T-helper 2 cell (primary cell): ENCODE results near the gene SLC24A3.

Source experiments
- DNase-seq, 5 experiments: peaks; one replicate each; pipeline versions ENCODE4 v3.0.0 to v3.0.0-alpha.2; 2012 to 2022

Gene SLC24A3

DNA sequence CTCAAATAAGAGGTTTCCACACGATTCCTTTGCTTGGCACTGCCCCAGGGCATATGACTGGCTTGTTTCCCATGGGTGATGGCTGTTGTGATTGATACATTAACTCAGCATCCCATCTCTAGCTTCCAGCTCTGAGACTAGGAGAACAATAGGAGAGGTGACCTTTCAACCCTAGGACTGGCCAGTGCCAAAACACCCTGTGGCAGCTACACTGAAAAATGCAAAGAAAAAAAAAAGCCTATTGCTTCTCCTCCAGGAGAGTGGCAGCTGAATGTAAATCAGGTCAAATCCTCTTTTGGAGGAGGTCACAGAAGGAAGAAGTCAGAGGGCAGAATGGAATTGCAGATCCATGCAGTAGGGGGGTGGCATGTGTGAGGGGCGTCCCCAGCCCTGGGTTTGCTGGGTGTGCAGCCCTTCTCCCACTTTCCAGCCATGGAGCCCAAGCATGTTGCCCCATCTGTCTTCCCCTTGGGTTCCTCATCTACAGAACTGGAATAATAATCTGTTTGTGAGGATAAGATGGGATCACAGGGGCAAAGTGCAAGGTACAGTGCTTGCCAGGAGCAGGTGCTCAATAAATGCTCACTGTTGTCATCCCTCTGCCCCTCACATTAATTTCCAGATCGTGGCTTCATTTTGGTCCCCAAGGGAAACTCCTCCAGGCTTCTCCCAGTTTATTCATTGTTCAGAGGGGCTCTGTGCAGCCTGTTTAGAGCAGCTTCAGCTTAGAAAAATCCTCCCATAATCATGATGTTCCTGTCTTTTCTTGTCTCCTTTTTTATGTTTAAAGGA lies 300.6 kb downstream of the SLC24A3 start:
- DNase-seq: no peak

DNA sequence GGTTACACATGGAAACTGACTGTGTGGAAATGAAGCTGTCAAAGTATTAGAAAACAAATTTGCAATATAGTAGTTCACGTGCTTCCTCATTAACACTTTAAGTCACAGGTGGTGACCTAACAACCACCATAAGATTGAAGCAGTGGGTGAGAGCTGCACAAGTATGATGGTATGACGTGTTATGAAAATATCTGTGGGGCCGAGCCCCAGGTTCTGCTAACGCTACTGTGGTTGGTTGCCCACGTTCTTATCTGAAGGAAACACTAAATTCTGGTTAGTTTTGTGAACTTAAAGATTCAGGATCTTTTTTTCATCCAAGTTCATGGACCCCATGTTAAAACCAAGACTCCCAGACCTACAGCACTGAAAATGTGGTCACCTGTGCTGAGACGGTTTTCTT lies 302.6 kb downstream of the SLC24A3 start:
- no peak for DNase-seq

DNA sequence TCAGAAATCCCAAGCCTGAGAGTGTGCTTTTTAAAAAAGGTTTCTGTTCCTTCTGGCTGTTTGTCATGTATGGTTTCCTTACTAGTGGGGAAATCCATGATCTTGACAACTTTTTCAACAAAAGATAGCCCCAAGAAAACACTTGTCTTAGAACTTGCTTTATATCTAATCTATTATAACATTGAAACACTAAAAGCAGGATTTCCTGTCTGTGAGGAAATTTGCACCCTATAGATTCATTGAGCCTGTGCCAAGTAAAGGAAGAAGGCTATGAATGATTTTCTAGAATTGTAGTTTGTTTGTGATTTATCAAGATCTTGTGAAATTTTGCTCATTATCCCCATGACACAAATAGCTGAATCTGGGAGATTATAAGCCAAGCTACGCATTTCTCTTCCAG lies 307.0 kb downstream of the SLC24A3 start:
- DNase-seq: no peak

DNA sequence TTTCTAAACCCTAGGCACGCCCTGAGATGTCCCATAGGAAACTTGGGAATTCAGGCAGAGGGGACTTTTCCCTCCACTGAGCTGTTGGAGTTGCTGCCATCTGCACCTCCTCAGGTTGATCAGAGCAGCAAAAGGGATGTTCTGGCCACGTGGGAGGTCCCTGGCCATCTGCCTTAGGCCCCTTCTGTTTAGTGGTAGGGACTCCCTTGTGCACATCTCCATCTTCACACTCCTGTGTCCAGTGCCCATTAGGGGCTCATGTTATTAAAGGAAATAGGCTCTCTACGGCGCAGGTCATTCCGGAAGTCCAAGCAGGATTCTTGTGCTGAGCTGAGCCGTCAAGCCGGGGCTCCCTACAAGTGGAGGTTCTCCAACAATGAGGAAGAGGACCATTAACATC lies 307.8 kb downstream of the SLC24A3 start:
- DNase-seq: no peak

DNA sequence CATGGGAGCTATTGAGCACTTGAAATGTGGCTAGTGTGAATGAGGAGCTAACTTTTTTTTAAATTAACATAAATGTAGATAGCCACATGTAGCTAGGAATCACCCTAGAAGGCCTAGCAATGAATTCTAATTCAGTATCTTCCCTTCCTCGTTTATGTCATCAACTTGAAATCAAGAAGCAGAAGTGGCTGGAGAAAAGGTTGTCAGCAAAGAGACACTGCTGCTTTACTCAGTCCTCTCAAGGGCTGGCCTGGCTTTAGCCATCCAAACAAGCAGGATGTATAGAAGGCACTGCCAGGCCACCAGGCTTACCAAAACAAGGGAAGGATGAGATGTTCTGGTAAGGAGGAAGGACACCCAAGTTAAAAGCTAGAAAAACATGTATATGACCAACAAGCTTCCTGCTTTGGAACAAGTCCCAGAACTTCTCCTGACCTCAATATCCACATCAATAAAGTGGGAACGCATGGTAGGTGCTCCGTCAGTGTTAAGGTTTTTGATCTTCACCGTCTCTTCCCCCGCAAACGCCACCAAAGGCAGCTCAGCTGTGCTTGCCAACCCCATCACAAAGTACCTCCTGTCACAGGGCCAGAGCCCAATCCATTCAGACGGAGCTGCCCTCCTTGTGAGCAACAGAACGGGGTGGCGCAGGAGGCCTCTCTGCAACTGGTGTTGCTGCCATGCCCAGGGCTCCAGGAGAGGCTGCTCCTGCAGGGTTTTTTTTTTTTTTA lies 309.8 kb downstream of the SLC24A3 start:
- no peak for DNase-seq

DNA sequence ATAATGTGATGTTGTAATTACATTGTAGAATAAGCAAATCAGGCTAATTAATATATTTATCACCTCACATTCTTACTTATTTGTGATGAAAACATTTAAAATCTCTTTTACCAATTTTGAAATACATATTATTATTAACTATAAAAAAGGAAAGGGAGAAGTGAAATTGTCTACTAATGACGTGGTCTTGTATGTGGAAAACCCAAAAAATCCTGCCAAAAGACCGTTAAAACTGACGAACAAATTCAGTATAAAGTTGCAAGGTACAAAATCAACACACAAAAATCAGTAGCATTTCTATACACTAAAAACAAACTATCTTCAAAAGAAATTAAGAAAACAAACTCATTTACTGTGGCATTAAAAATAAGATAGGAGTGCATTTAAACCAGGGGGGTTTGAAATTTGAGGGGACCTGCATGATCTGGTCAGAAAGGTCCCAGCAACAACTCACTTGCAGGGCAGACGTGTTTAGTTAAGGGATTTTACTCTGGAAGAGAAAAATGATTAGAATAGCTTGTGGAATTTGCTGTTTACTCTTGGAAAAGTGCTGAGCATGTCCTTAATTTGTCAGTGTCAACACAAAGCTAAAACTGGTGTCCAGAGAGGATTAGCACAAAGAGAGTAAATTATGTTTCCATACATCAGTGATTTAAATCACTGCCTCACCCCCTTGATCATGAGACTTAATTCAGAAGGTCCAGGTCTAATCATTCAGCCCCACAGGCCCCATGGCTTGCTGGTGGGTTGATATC lies 310.6 kb downstream of the SLC24A3 start:
- no peak for DNase-seq

DNA sequence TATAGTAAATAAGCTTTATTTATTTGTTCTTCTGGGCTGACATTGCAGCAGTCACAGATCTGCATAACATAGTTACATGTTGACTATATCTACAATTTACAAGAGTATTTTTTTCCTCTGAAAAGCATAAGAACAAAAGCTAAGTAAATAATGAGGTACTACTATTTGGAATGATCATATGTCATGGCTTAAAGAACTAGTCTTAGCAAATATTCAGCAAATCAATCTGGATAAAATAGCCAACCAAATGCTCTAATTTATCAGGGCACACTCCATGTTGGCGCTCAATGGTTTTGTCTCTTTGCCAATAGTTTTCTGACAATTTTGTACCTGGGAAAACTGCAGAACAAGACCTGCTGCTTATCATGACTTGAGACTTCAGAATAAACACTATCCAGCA lies 312.2 kb downstream of the SLC24A3 start:
- DNase-seq: no peak

DNA sequence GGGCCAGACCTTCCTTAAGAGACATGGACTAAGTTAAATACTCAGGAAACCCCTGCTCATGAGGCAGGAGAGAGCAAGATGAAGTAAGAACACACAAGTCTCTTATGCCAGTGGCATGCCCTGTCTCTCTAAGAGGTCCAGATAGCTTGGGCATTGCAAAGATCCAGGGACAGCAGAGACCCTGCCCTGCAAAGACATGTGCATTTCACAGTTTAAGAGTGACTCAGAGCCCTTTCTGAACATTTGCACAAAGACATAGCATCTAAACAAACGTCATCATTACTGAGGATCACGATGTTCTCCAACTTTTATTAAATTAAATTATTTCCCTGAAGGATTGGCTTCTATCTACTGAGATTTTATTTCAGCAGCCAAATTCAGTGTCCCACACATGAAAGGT lies 315.1 kb downstream of the SLC24A3 start:
- DNase-seq: no peak

DNA sequence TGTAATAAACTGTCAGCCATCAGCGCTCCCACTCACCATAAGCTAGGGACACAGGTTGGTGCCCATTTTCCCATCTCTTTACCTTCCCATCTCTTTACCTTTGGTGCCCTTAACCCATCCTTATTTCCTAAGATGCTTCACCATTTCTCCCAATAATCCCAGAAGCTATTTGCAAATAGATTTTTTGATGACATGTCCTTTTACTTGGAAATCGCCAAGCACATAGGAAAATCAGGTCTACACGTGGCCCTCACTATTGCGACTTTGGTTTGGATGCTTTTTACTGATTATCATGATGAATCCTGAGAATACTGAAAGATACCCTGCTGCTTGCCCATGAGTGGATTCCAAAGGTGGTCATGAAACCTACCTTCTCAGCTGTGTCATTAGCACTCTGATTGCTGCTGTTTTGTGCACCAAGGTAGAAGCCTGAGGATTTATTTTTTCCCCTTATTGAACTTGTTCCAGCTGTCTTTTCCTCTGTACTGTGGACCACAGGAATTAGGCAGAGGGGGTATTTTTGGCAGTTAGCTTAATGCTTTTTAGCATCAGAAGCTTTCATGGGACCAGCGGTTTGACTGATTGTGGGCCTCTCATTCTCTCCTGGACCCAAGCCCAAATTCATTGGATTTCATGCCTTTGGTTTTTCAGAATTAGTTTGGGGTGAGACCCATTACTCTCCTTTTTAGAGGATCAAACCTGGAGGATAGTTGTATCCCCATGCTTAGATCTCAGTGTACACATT lies 316.0 kb downstream of the SLC24A3 start:
- DNase-seq: no peak

DNA sequence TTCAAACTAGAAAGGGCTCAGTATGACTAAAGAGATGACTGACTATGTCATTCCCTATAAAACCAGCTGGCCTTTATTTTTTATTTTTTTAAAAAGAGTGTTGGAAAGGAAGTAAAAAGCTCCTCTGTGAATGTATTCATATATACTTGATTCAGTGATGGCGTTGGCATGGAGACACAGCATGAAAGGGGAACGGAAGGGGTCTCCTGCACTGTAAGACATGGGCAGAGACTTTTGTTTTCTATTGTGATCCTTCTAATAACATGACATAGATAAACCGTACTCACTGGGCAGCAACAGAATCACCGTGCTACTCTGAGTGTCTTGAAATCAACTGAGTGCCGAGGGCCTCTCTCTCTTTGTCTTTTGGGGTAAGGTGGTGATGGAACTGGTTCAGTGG lies 317.6 kb downstream of the SLC24A3 start:
- DNase-seq: no peak

DNA sequence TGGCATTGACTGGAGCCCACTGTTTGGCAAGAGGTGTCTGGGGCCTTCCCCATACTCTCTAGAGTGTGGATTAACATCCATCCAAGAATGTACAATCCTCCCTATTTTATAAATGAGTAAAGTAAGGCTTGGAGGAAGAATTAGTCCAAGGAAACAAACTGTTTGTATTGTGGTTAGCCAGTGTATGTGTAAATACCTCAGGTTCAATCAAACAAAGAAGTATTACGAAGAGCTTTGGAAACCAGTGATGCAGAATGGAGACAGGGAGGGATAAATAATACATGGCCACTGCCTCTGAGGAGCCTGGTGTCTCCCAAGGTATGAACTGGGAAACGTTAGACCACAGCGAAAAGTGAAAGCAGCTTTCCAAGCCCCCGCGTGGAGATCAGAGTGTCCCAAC lies 319.0 kb downstream of the SLC24A3 start:
- DNase-seq: no peak

DNA sequence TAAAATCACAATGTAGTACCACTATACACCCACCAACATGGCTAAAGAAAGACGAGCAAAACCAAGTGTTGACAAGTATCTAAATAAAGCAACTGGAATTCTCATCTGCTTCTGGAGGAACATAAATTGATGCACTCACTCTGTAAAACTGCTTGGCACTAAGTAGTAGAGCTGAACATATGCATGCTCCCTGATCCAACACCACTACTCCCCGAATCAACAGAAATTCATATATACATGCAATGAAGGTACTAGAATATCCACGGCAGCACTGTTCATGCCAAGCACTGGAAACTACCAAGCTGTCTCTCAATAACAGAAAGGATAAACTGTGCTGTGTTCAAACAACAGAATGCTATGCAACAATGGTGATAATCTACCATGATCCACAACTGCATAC lies 326.1 kb downstream of the SLC24A3 start:
- DNase-seq: no peak

DNA sequence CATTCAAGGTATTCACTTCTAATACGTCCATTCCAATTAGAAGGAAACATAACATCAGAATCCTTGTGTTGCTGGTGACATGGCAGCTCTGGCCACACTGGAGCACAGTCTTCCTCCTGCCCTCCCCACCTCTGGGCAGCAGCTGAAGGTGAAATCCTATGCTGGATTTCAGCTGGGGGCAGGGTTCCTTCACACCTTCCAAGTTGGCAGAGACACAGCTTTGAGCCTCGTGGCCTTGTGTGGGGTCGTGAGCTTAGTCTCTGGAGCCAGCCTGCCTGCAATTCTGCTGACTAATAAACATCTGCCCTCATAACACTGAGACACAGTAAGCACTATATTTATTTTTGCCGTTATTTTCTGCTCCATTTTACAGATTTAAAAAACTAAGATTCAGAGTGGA lies 326.7 kb downstream of the SLC24A3 start:
- no peak for DNase-seq

DNA sequence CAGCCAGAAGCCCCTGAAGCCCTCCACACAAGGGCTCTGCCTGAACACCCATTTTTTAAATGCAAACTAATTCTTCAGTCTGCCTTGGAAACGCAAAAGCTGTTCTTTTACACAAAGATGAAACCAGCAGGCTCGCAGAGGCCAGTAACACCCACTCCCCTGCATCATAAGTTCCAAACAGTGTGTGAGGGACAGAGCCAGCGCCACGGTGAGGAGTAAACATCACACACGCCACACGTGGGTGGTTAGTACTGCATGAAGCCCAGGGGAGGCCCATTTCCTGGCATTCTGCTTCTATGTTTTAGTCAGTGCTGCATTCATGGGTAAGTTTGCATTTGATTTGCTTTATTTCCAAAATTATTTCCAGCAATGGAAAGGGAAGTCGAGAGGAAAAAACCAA lies 327.9 kb downstream of the SLC24A3 start:
- no peak for DNase-seq

DNA sequence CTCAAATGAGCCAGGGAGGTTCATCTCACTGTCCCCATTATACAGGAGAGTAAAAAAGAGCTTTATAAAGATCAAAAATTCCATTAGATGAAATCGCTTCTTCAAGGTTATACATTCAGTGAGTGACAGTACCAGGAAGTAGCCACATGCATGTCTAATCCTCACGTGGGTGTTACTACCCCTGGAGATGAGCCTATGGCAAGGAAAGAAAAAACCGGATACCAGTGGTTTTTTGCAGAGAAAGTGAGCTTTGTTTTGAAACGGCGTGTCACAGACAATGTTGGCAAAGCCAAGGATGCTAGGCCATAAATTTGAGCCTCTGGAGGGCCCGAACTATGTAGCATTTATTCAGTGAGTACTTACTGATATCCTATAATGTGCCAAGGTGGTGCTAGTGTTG lies 330.7 kb downstream of the SLC24A3 start:
- peak in 1 of 5 experiments; percentile 8 for DNase-seq

DNA sequence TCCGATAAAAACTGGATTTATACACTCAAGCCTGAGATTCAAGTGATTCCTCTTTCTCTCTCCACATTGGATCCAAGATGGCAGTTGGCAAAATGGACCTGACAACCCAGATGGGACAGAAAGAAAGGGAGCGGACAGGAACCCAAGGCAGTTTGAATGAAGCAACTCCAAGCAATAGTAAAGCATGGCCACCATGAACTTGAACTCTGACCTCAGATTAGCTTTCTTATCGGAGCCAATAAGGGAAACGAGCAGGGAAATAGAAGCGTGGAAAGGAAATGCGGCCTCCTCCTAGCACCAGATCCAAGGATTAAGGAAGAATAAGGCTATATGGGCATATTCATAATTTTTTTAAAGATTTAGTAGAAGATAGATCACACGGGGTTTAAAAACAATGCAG lies 332.2 kb downstream of the SLC24A3 start:
- DNase-seq: no peak

DNA sequence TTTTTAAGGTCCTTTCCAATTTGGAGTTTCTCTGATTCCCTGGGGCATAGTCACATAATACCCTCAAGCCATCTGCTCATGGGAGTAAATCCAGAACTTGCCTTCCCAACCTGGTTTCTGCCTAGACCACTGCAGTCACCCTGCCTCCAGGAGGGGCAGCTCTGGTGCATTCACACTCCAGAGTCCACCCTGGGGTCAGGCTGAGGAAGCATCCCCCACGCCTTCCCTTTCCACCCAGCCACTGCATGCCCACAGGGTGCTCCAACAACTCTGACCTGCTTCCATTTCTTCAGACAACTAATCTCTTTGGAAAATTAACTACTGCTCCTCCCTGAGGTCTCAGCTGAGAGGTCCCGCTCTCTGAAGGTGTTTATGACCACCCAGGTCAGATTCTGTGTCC lies 334.2 kb downstream of the SLC24A3 start:
- no peak for DNase-seq

DNA sequence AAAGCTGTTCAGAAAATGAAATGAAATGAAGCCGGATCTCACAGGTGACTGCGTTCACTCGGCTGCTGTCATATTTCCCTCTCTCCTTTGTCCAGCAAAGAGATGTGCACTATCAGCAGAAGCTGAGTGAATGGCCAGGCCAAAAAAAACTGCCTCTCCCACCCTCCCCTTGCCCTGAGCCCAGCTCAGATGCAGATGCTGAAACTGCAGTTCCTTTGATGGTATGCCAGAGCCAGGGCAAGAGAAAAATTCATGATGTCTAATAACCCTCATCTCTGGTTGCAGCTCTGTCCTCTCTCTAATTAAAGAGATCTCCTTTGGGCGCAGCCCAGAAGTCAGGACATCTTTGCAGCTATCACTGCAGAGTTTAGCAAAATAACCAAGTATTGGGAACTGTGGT lies 335.1 kb downstream of the SLC24A3 start:
- no peak for DNase-seq

DNA sequence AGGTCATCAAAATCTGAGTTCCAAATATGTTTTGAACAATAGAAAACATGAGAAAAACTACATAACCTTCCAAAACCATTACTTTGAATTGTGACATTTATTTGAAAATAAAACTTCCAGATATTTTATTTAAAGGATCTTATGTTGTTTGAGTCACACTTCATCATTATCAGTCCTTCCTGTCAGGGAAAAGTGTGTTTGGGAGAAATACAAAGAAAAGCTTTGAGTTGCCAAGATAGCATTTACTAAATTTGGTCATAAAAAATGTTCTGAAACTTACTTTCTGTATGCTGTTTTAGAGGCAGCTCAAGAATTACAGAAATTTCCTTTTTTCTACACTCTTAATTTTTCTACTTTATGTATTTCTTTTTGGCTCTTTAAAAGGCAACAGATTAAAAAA lies 337.5 kb downstream of the SLC24A3 start:
- no peak for DNase-seq

DNA sequence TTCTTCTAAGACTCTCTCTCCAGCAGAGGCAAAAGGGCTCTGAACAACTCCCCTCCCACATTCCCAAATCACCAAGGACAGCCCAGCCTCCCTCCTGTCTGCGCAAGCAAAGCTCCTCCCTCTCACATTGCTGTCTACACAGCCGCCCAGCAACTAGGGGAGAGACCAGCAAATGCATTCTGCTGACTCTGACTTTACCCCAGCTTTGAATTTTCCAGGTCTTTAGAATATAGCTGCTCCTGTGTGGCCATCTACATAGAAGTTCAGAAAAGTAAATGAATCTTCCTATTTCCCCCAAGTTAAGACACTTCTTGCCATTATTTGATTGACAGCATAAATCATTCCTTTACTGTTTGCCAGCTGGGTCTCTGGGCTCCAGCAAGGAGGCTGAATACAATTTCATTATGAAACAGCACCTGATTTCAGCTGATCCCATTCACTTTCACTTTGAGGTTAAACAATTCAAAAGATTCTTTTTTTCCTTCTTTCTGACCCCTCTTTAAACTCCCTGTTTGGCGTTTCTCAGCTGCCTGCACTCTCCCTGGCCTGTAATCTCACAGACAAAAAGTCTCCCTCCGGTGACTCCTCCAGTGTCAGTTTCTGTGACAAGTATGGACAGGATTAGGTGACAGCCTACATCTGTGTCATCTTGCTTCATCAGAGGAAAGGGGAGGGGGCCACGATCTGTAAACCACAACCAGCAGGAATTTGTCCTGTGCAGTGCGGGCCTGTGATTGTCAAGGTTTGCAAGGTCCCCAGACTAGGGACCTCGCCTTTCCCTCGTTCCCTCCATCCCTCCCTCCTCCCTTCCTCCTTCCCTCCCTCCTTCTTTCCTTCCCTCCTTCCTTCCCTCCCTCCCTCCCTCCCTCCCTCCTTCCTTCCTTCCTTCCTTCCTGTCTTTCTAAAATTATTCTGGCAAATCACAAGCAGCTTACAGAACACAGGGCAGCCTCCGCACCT lies 340.1 kb downstream of the SLC24A3 start:
- DNase-seq: no peak

DNA sequence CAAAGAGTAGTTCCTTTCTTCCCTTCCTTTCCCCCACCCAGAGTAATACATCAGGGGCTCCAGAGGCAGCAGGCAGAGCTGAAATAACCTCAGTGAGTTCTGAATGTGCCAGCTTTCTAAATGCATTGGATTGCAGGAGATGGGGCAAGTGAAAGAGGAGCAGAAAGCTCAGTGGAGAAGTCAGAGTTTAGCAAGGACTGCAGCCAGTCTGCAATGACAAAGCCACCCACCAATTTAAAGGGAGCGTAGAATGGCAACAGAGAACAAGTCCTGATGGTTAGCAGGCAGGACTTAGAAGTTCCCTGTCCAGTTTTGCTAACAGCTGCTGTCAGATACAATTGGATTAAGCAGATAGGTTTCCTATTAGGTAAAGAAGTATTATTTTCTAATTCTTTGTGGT lies 342.2 kb downstream of the SLC24A3 start:
- DNase-seq: no peak

DNA sequence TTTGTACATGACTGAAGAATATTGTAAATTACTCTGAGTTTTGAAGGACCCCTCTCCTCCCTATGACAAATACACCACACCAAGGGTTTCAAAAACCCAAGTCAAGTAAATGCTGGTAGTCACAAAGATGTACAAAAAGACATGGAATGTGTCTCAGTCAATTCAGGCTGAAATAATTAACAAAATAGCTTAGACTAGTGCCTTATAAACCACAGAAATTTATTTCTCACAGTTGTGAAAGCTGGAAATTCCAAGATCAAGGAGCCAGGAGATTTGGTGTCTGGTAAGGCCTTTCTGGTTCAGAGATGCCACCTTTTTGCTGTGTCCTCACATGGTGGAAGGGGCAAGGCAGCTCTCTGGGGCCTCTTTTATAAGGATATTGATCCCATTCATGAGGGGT lies 343.3 kb downstream of the SLC24A3 start:
- DNase-seq: no peak
